HepG2 (cell line): Measurements from ENCODE around the gene MYH16.

Experiments used
- ATF3 ChIP-seq: sonication (generic); formaldehyde crosslinking; IDR thresholded peaks from 2 replicates; pipeline ENCODE4 v1.4.0; 2020; ENCODE audit warnings: missing genetic modification reagents
- CTCF ChIP-seq: sonication (generic); formaldehyde crosslinking; IDR thresholded peaks from 2 replicates; pipeline ENCODE4 v1.5.0; 2020; ENCODE audit warnings: mild to moderate bottlenecking, missing genetic modification reagents, moderate library complexity
- E2F1 ChIP-seq: sonication (generic); formaldehyde crosslinking; IDR thresholded peaks from 2 replicates; pipeline ENCODE4 v1.5.0; 2020; ENCODE audit warnings: missing genetic modification reagents
- EEA1 ChIP-seq: sonication (generic); formaldehyde crosslinking; IDR thresholded peaks from 2 replicates; pipeline ENCODE4 v1.5.1; 2020; ENCODE audit warnings: mild to moderate bottlenecking, missing genetic modification reagents, borderline replicate concordance
- EZH2 ChIP-seq: conservative IDR thresholded peaks from 2 replicates; pipeline ENCODE4 v1.6.1; 2012; ENCODE audit warnings: mild to moderate bottlenecking, low read depth, low read length, moderate library complexity
- JUND ChIP-seq: sonication (generic); formaldehyde crosslinking; IDR thresholded peaks from 2 replicates; pipeline ENCODE4 v1.8.0; 2022; ENCODE audit warnings: mild to moderate bottlenecking, missing genetic modification reagents
- MNT ChIP-seq: fragments of 450-650 bp; IDR thresholded peaks from 2 replicates; pipeline ENCODE4 v1.6.1; 2016
- MXD1 ChIP-seq: sonication (generic); formaldehyde crosslinking; IDR thresholded peaks from 2 replicates; pipeline ENCODE4 v1.4.0; 2020; ENCODE audit warnings: mild to moderate bottlenecking, missing genetic modification reagents
- REST ChIP-seq, 2 experiments: IDR thresholded peaks; 2 replicates each; pipeline ENCODE4 v1.6.1; 2011 to 2012; ENCODE audit warnings: low read length in 2 of 2, borderline replicate concordance in 1 of 2, low read depth in 1 of 2, mild to moderate bottlenecking in 1 of 2, moderate library complexity in 1 of 2
- TBP ChIP-seq: sonication (generic); formaldehyde crosslinking; IDR thresholded peaks from 2 replicates; pipeline ENCODE4 v1.5.0; 2020; ENCODE audit warnings: missing genetic modification reagents
- THRA ChIP-seq: sonication (generic); formaldehyde crosslinking; IDR thresholded peaks from 2 replicates; pipeline ENCODE4 v1.4.0; 2020; ENCODE audit warnings: missing genetic modification reagents, borderline replicate concordance
- UBTF ChIP-seq: sonication (generic); formaldehyde crosslinking; IDR thresholded peaks from 2 replicates; pipeline ENCODE4 v1.4.0; 2020; ENCODE audit warnings: mild to moderate bottlenecking, missing genetic modification reagents
- ZEB1 ChIP-seq: IDR thresholded peaks from 2 replicates; pipeline ENCODE4 v1.6.1; 2012; ENCODE audit warnings: mild to moderate bottlenecking, low read depth, inconsistent platforms; ENCODE audit not compliant: insufficient replicate concordance
- ZNF782 ChIP-seq: sonication (generic); formaldehyde crosslinking; IDR thresholded peaks from 2 replicates; pipeline ENCODE4 v1.4.0; 2020; ENCODE audit warnings: missing genetic modification reagents, mild to moderate bottlenecking, borderline replicate concordance

GRCh38 chr7:99270702-99271101, 1.9 kb upstream of the MYH16 start:
- TF ChIP-seq ZEB1 (no peak), THRA (CRISPR knock-in tag) (no peak), JUND (CRISPR knock-in tag) (no peak), UBTF (CRISPR knock-in tag) (no peak), REST (IDR thresholded peaks at IDR 0.05; ENCODE audit: borderline replicate concordance in 1 of 2, low read depth in 1 of 2, low read length in 2 of 2) (no peak), TBP (no peak), CTCF (peak; percentile 71), ATF3 (CRISPR knock-in tag) (no peak), MXD1 (no peak), E2F1 (CRISPR knock-in tag) (no peak), EZH2 (no peak), EEA1 (CRISPR knock-in tag) (no peak), MNT (no peak), ZNF782 (CRISPR knock-in tag) (no peak)
